Activated T-cell treated with anti-CD3 and anti-CD28 coated beads, Interleukin-2, amount 50 U/mL, for 72 hours (primary cell): ENCODE measurements around the gene ERICH6B. TPM values are rescaled to one million over a fixed set of nuclear protein-coding genes. Genes with fewer than 3 reads are reported as not detected.

Experiments
- ATAC-seq, 2 donors: fragments of 150-1000 bp; cut with Tn5 transposase; replicated peaks in 1 of 2; 2 replicates each; pipeline ENCODE4 v1.10.0; 2021; ENCODE audit warnings: moderate library complexity in 2 of 2, mild to moderate bottlenecking in 1 of 2
- DNase-seq, 2 donors: peaks; one replicate each; pipeline ENCODE4 v3.0.0; 2021 to 2022; ENCODE audit warnings: mixed read lengths in 1 of 2
- H3K27ac Mint-ChIP-seq: one replicate; pipeline ENCODE4 v1.8.0; 2022; ENCODE audit warnings: mild to moderate bottlenecking, moderate library complexity, mixed read lengths
- H3K27me3 Mint-ChIP-seq: one replicate; pipeline ENCODE4 v1.8.0; 2022; ENCODE audit warnings: low read depth, mixed read lengths
- H3K36me3 Mint-ChIP-seq, 2 donors: one replicate each; pipeline ENCODE4 v1.8.0; 2022; ENCODE audit warnings: mixed read lengths in 2 of 2, mild to moderate bottlenecking in 1 of 2; ENCODE audit not compliant: insufficient read depth in 2 of 2
- H3K4me1 Mint-ChIP-seq: one replicate; pipeline ENCODE4 v1.8.0; 2022; ENCODE audit warnings: low read depth, mixed read lengths
- H3K4me3 Mint-ChIP-seq, 2 donors: one replicate each; pipeline ENCODE4 v1.8.0; 2022; ENCODE audit warnings: mild to moderate bottlenecking in 2 of 2, mixed read lengths in 2 of 2, moderate library complexity in 2 of 2
- H3K9me3 Mint-ChIP-seq, 2 donors: one replicate each; pipeline ENCODE4 v1.8.0; 2022; ENCODE audit warnings: mixed read lengths in 2 of 2
- total RNA-seq, 2 donors: library from RNA; stranded (reverse); gene quantifications; one replicate each; pipeline ENCODE4 v1.2.3, GENCODE V29; 2022

Gene ERICH6B
- total RNA-seq, 2 donors from 2014 or later = not detected

GRCh38 chr13:45527699-45528462 is 87.7 kb downstream of the ERICH6B start:
- Mint-ChIP-seq H3K27me3 (no peaks in the 10 kb centered on the region), H3K4me3 (no peak overlapping the region), H3K4me1 (peaks cover 6% of the 10 kb centered on the region), H3K27ac (no peak overlapping the region), H3K9me3 (no peaks in the 10 kb centered on the region), H3K36me3 (peaks cover 1 to 12% of the 10 kb centered on the region in 2 donors)
- no peak for ATAC-seq
- no peak for DNase-seq

- peaks cover 13 to 30% of the 10 kb centered on the region in 2 donors for H3K36me3 Mint-ChIP-seq
- H3K27me3 Mint-ChIP-seq = no peaks in the 10 kb centered on the region
These were observed 93.0 kb downstream of the ERICH6B start for GRCh38 chr13:45522571-45522970.

GRCh38 chr13:45521297-45521696 is 94.2 kb downstream of the ERICH6B start:
- Mint-ChIP-seq H3K4me3 (no peak overlapping the region), H3K36me3 (peaks cover 13 to 35% of the 10 kb centered on the region in 2 donors), H3K27me3 (no peaks in the 10 kb centered on the region), H3K27ac (peak overlapping the region; percentile 9), H3K4me1 (peaks cover 36% of the 10 kb centered on the region), H3K9me3 (no peaks in the 10 kb centered on the region)
- DNase-seq (no peak), ATAC-seq (no peak)

More at GRCh38 chr13:45522571-45522970, 93.0 kb downstream of the ERICH6B start:
- no peaks in the 10 kb centered on the region for H3K9me3 Mint-ChIP-seq
- no peak for ATAC-seq
- H3K4me3 Mint-ChIP-seq = no peak overlapping the region
- H3K27ac Mint-ChIP-seq = peak overlapping the region; percentile 55
- DNase-seq = no peak
- peaks cover 25% of the 10 kb centered on the region for H3K4me1 Mint-ChIP-seq

- no peaks in the 10 kb centered on the region for H3K9me3 Mint-ChIP-seq
- peaks cover 39% of the 10 kb centered on the region for H3K4me1 Mint-ChIP-seq
- H3K4me3 Mint-ChIP-seq = peak overlapping the region; percentile 38 to 46
- H3K27ac Mint-ChIP-seq = peak overlapping the region; percentile 26
- H3K36me3 Mint-ChIP-seq = peaks cover 12 to 31% of the 10 kb centered on the region in 2 donors
- no peaks in the 10 kb centered on the region for H3K27me3 Mint-ChIP-seq
- DNase-seq = no peak
- peak; percentile 10 to 40 for ATAC-seq
These were observed 96.0 kb downstream of the ERICH6B start for GRCh38 chr13:45519493-45519892.

GRCh38 chr13:45518525-45519245 is 96.9 kb downstream of the ERICH6B start:
- no peaks in the 10 kb centered on the region for H3K9me3 Mint-ChIP-seq
- peaks cover 12 to 31% of the 10 kb centered on the region in 2 donors for H3K36me3 Mint-ChIP-seq
- peak overlapping the region; percentile 38 to 46 for H3K4me3 Mint-ChIP-seq
- H3K27me3 Mint-ChIP-seq = no peaks in the 10 kb centered on the region
- DNase-seq (peak; percentile 27 to 32), ATAC-seq (peak; percentile 95 to 96)
- peak overlapping the region; percentile 26 for H3K27ac Mint-ChIP-seq
- H3K4me1 Mint-ChIP-seq = peaks cover 39% of the 10 kb centered on the region

- Mint-ChIP-seq H3K27me3 (no peaks in the 10 kb centered on the region), H3K9me3 (no peaks in the 10 kb centered on the region), H3K27ac (no peak overlapping the region), H3K4me3 (no peak overlapping the region), H3K4me1 (peaks cover 39% of the 10 kb centered on the region), H3K36me3 (peaks cover 12 to 31% of the 10 kb centered on the region in 2 donors)
- no peak for DNase-seq
- no peak for ATAC-seq
These were observed 98.8 kb downstream of the ERICH6B start for GRCh38 chr13:45516757-45517156.

GRCh38 chr13:45512098-45512496 is 103.4 kb downstream of the ERICH6B start:
- Mint-ChIP-seq H3K4me3 (no peak overlapping the region), H3K9me3 (no peaks in the 10 kb centered on the region), H3K36me3 (peaks cover 0 to 13% of the 10 kb centered on the region in 2 donors), H3K4me1 (peaks cover 11% of the 10 kb centered on the region), H3K27ac (peak overlapping the region; percentile 1), H3K27me3 (no peaks in the 10 kb centered on the region)
- DNase-seq = no peak
- peak; percentile 40 to 65 for ATAC-seq

GRCh38 chr13:45511310-45512097 is 104.0 kb downstream of the ERICH6B start:
- peaks cover 5% of the 10 kb centered on the region for H3K4me1 Mint-ChIP-seq
- peak; percentile 30 to 44 for DNase-seq
- peak; percentile 65 to 68 for ATAC-seq
- no peaks in the 10 kb centered on the region for H3K27me3 Mint-ChIP-seq
- no peaks in the 10 kb centered on the region for H3K9me3 Mint-ChIP-seq
- peak overlapping the region; percentile 51 for H3K27ac Mint-ChIP-seq
- peaks cover 0 to 12% of the 10 kb centered on the region in 2 donors for H3K36me3 Mint-ChIP-seq
- H3K4me3 Mint-ChIP-seq = no peak overlapping the region

GRCh38 chr13:45510672-45511071 is 104.9 kb downstream of the ERICH6B start:
- Mint-ChIP-seq H3K36me3 (peaks cover 2 to 15% of the 10 kb centered on the region in 2 donors), H3K27ac (no peak overlapping the region), H3K9me3 (no peaks in the 10 kb centered on the region), H3K4me3 (no peak overlapping the region), H3K27me3 (no peaks in the 10 kb centered on the region), H3K4me1 (no peaks in the 10 kb centered on the region)
- ATAC-seq = no peak
- DNase-seq = no peak

GRCh38 chr13:45508776-45509175 is 106.8 kb downstream of the ERICH6B start:
- H3K9me3 Mint-ChIP-seq = no peaks in the 10 kb centered on the region
- no peaks in the 10 kb centered on the region for H3K4me1 Mint-ChIP-seq
- H3K4me3 Mint-ChIP-seq = no peak overlapping the region
- peaks cover 2 to 16% of the 10 kb centered on the region in 2 donors for H3K36me3 Mint-ChIP-seq
- ATAC-seq (no peak), DNase-seq (no peak)
- H3K27ac Mint-ChIP-seq = no peak overlapping the region
- no peaks in the 10 kb centered on the region for H3K27me3 Mint-ChIP-seq

GRCh38 chr13:45506811-45507210 is 108.7 kb downstream of the ERICH6B start:
- Mint-ChIP-seq H3K9me3 (no peaks in the 10 kb centered on the region), H3K4me3 (no peak overlapping the region), H3K4me1 (no peaks in the 10 kb centered on the region), H3K27me3 (no peaks in the 10 kb centered on the region), H3K27ac (no peak overlapping the region), H3K36me3 (peaks cover 7 to 24% of the 10 kb centered on the region in 2 donors)
- DNase-seq (no peak), ATAC-seq (no peak)

GRCh38 chr13:45503658-45504057 is 111.9 kb downstream of the ERICH6B start:
- Mint-ChIP-seq H3K9me3 (no peaks in the 10 kb centered on the region), H3K27me3 (no peaks in the 10 kb centered on the region), H3K36me3 (peaks cover 7 to 27% of the 10 kb centered on the region in 2 donors), H3K27ac (no peak overlapping the region), H3K4me1 (peaks cover 13% of the 10 kb centered on the region), H3K4me3 (no peak overlapping the region)
- ATAC-seq = no peak
- no peak for DNase-seq

GRCh38 chr13:45501175-45501526 is 114.4 kb downstream of the ERICH6B start:
- peaks cover 11 to 33% of the 10 kb centered on the region in 2 donors for H3K36me3 Mint-ChIP-seq
- H3K4me1 Mint-ChIP-seq = peaks cover 13% of the 10 kb centered on the region
- H3K4me3 Mint-ChIP-seq = no peak overlapping the region
- H3K9me3 Mint-ChIP-seq = no peaks in the 10 kb centered on the region
- DNase-seq (no peak), ATAC-seq (no peak)
- no peaks in the 10 kb centered on the region for H3K27me3 Mint-ChIP-seq
- peak overlapping the region; percentile 71 for H3K27ac Mint-ChIP-seq
